ENCODE results near the gene ABRAXAS1. TPM values are rescaled to one million over a fixed set of nuclear protein-coding genes. Genes with fewer than 3 reads are reported as not detected.

ABRAXAS1 gene
- 17.5 TPM for polyA plus RNA-seq (2013, experiment 1 of 2)
- 19.0 TPM for polyA plus RNA-seq (2013, experiment 2 of 2)

DNA sequence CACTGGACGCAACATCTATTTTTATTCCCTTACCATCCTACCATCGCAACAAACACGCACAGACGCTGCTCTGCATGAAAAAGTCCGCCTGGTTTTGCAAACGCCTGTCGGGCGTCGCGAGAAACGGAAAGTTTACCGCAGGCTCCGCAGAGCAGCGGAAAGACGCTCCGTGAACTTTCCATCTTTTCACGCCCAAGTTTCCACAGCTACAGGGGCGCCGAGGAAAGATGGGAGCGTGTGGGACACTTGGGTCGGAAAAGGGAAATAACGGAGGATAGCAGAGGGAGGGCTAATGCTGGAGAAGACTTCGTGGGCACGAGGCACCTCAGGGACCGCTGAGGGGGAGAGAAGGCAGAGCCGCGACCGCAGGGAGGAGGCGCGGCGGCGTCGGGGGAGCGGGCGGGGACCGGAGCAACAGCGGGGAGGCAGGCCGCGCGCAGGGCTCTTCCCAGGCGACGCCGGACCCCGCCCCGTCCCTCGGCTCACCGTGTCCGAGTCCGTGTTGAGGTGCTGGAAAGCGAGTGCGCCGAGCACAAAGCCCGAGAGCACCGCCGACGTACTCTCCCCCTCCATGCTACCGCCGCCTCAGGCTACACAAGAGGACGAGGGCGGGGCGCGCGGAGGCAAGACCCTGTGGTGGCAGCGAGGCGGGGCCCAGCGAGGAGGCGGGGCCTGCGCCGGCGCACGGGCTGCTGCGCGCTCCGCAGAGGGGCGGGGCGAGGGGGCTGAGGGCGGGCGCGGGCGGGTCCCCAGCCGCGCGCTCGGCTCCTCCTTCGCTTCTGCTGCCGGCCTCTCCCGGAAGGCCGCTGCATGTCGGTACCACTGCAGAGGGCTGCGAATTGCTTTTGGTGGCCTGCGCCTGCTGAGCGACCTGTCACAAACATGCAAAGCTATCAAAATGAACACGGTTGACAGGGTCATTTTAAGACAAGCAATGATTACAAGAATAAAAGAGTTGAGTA lies at the start of gene ABRAXAS1:
TSS of gene ABRAXAS1 (minus strand) at position 601 of the 962 bp plus-strand sequence. CDS start at position 573, 28 bp downstream.
- Histone ChIP-seq H3K27me3 (ENCODE audit: control insufficient read depth in 1 of 2, insufficient read depth in 1 of 2, low read length in 2 of 2) (no peaks in the 10 kb centered on the region), H2AFZ (ENCODE audit: low read depth, low read length) (peak within 1 kb of the TSS; percentile 11), H3K9me3 (ENCODE audit: control insufficient read depth, low read length) (no peaks in the 10 kb centered on the region), H3K4me1 (ENCODE audit: control insufficient read depth, insufficient read depth, low read depth, low read length) (no peaks in the 10 kb centered on the region), H3K18ac (ENCODE audit: low read depth in 1 of 2, low read length in 2 of 2) (peak within 1 kb of the TSS; percentile 34 to 81), H4K8ac (ENCODE audit: low read length) (peak within 1 kb of the TSS; percentile 82), H2BK12ac (ENCODE audit: low read length in 2 of 2) (peak within 1 kb of the TSS in 1 of 2 experiments; percentile 90), H2BK120ac (ENCODE audit: low read depth, low read length) (peak within 1 kb of the TSS; percentile 66), H3K79me1 (replicated peaks; ENCODE audit: low read length, poor library complexity, severe bottlenecking) (peaks cover 14% of the 10 kb centered on the region), H3K36me3 (ENCODE audit: control insufficient read depth in 1 of 2, insufficient read depth in 2 of 2, low read depth in 1 of 2, low read length in 2 of 2) (peaks cover 4 to 24% of the 10 kb centered on the region in 2 experiments), H3K4me2 (ENCODE audit: low read length, poor library complexity, severe bottlenecking) (peak within 1 kb of the TSS; percentile 77), H4K91ac (ENCODE audit: low read length) (peak within 1 kb of the TSS; percentile 9), H3K4ac (ENCODE audit: low read depth in 1 of 2, low read length in 2 of 2) (peak within 1 kb of the TSS in 1 of 2 experiments; percentile 62), H3K14ac (ENCODE audit: low read length in 2 of 2) (peak within 1 kb of the TSS in 1 of 2 experiments; percentile 8), H3K9ac (ENCODE audit: low read length) (peak within 1 kb of the TSS; percentile 86), H2BK5ac (ENCODE audit: low read depth, low read length, poor library complexity, severe bottlenecking) (no peak within 1 kb of the TSS), H3K27ac (ENCODE audit: low read length, poor library complexity, severe bottlenecking) (peak within 1 kb of the TSS; percentile 74), H3K23ac (ENCODE audit: low read length in 2 of 2) (peak within 1 kb of the TSS; percentile 22 to 96), H2BK15ac (ENCODE audit: low read depth, poor library complexity, severe bottlenecking) (no peak within 1 kb of the TSS), H2AK5ac (ENCODE audit: low read length, severe bottlenecking) (no peak within 1 kb of the TSS), H3K4me3 (ENCODE audit: insufficient read depth in 1 of 2, low read depth in 1 of 2, low read length in 2 of 2) (peak within 1 kb of the TSS; percentile 75 to 84)
- WGBS, result under 1% methylated on average over 69 of the region's 93 CpGs
- peak; percentile 93 for DNase-seq

GRCh38 chr4:83527671-83528070 lies 42.8 kb upstream of the ABRAXAS1 start:
- no peak overlapping the region for H2BK15ac ChIP-seq (ENCODE audit: low read depth, poor library complexity, severe bottlenecking)
- H3K23ac ChIP-seq (ENCODE audit: low read length in 2 of 2), result no peak overlapping the region
- 71% methylated on average over 2 of the region's 2 CpGs for WGBS
- DNase-seq, result no peak
- H3K27ac ChIP-seq (ENCODE audit: low read length, poor library complexity, severe bottlenecking), result no peak overlapping the region
- H2AK5ac ChIP-seq (ENCODE audit: low read length, severe bottlenecking), result no peak overlapping the region
- peaks cover 7% of the 10 kb centered on the region for H3K9me3 ChIP-seq (ENCODE audit: control insufficient read depth, low read length)
- H3K27me3 ChIP-seq (ENCODE audit: control insufficient read depth in 1 of 2, insufficient read depth in 1 of 2, low read length in 2 of 2), result peaks cover 4% of the 10 kb centered on the region in 2 experiments
- no peak overlapping the region for H4K91ac ChIP-seq (ENCODE audit: low read length)
- no peak overlapping the region for H3K4ac ChIP-seq (ENCODE audit: low read depth in 1 of 2, low read length in 2 of 2)
- no peak overlapping the region for H3K4me3 ChIP-seq (ENCODE audit: insufficient read depth in 1 of 2, low read depth in 1 of 2, low read length in 2 of 2)
- H3K14ac ChIP-seq (ENCODE audit: low read length in 2 of 2), result no peak overlapping the region
- no peak overlapping the region for H2BK12ac ChIP-seq (ENCODE audit: low read length in 2 of 2)
- H3K79me1 ChIP-seq (replicated peaks; ENCODE audit: low read length, poor library complexity, severe bottlenecking), result no peaks in the 10 kb centered on the region
- H4K8ac ChIP-seq (ENCODE audit: low read length), result no peak overlapping the region
- no peak overlapping the region for H2BK5ac ChIP-seq (ENCODE audit: low read depth, low read length, poor library complexity, severe bottlenecking)
- H2AFZ ChIP-seq (ENCODE audit: low read depth, low read length), result no peak overlapping the region
- no peaks in the 10 kb centered on the region for H3K4me1 ChIP-seq (ENCODE audit: control insufficient read depth, insufficient read depth, low read depth, low read length)
- H3K36me3 ChIP-seq (ENCODE audit: control insufficient read depth in 1 of 2, insufficient read depth in 2 of 2, low read depth in 1 of 2, low read length in 2 of 2), result no peaks in the 10 kb centered on the region
- no peak overlapping the region for H3K9ac ChIP-seq (ENCODE audit: low read length)
- no peak overlapping the region for H3K4me2 ChIP-seq (ENCODE audit: low read length, poor library complexity, severe bottlenecking)
- H3K18ac ChIP-seq (ENCODE audit: low read depth in 1 of 2, low read length in 2 of 2), result no peak overlapping the region
- no peak overlapping the region for H2BK120ac ChIP-seq (ENCODE audit: low read depth, low read length)

DNA sequence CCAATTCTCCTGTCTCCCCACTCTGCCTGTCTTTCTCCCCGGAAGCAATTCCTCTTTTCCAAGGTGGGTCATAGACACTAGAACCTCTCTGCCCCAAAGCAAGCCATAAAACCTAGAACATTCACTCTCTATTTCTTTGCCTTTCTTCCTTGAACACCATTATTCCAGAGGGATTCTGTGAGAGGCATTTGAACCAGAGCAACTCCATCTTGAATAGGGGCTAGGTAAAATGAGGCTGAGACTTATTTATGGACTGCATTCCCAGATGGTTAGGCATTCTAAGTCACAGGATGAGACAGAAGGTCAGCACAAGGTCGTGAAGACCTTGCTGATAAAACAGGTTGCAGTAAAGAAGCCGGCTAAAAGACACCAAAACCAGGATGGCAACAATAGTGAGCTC lies 37.3 kb upstream of the ABRAXAS1 start:
- Histone ChIP-seq H3K4me3 (ENCODE audit: insufficient read depth in 1 of 2, low read depth in 1 of 2, low read length in 2 of 2) (no peak overlapping the region), H3K9ac (ENCODE audit: low read length) (no peak overlapping the region), H3K4me1 (ENCODE audit: control insufficient read depth, insufficient read depth, low read depth, low read length) (no peaks in the 10 kb centered on the region), H4K8ac (ENCODE audit: low read length) (no peak overlapping the region), H3K4ac (ENCODE audit: low read depth in 1 of 2, low read length in 2 of 2) (no peak overlapping the region), H3K23ac (ENCODE audit: low read length in 2 of 2) (no peak overlapping the region), H3K79me1 (replicated peaks; ENCODE audit: low read length, poor library complexity, severe bottlenecking) (no peaks in the 10 kb centered on the region), H3K18ac (ENCODE audit: low read depth in 1 of 2, low read length in 2 of 2) (no peak overlapping the region), H3K9me3 (ENCODE audit: control insufficient read depth, low read length) (peaks cover 5% of the 10 kb centered on the region), H3K4me2 (ENCODE audit: low read length, poor library complexity, severe bottlenecking) (no peak overlapping the region), H2AFZ (ENCODE audit: low read depth, low read length) (no peak overlapping the region), H2BK12ac (ENCODE audit: low read length in 2 of 2) (no peak overlapping the region), H3K27me3 (ENCODE audit: control insufficient read depth in 1 of 2, insufficient read depth in 1 of 2, low read length in 2 of 2) (no peaks in the 10 kb centered on the region), H2BK5ac (ENCODE audit: low read depth, low read length, poor library complexity, severe bottlenecking) (no peak overlapping the region), H4K91ac (ENCODE audit: low read length) (no peak overlapping the region), H2AK5ac (ENCODE audit: low read length, severe bottlenecking) (no peak overlapping the region), H3K14ac (ENCODE audit: low read length in 2 of 2) (no peak overlapping the region), H3K36me3 (ENCODE audit: control insufficient read depth in 1 of 2, insufficient read depth in 2 of 2, low read depth in 1 of 2, low read length in 2 of 2) (no peaks in the 10 kb centered on the region), H2BK15ac (ENCODE audit: low read depth, poor library complexity, severe bottlenecking) (no peak overlapping the region), H2BK120ac (ENCODE audit: low read depth, low read length) (no peak overlapping the region), H3K27ac (ENCODE audit: low read length, poor library complexity, severe bottlenecking) (no peak overlapping the region)
- no peak for DNase-seq
- 65% methylated on average over 3 of the region's 3 CpGs for WGBS

- no peaks in the 10 kb centered on the region for H3K36me3 ChIP-seq (ENCODE audit: control insufficient read depth in 1 of 2, insufficient read depth in 2 of 2, low read depth in 1 of 2, low read length in 2 of 2)
- H3K79me1 ChIP-seq (replicated peaks; ENCODE audit: low read length, poor library complexity, severe bottlenecking), result no peaks in the 10 kb centered on the region
- H3K18ac ChIP-seq (ENCODE audit: low read depth in 1 of 2, low read length in 2 of 2), result no peak overlapping the region
- H2AFZ ChIP-seq (ENCODE audit: low read depth, low read length), result no peak overlapping the region
- no peak overlapping the region for H3K9ac ChIP-seq (ENCODE audit: low read length)
- no peak overlapping the region for H3K4me3 ChIP-seq (ENCODE audit: insufficient read depth in 1 of 2, low read depth in 1 of 2, low read length in 2 of 2)
- H3K4me2 ChIP-seq (ENCODE audit: low read length, poor library complexity, severe bottlenecking), result no peak overlapping the region
- WGBS, result 65% methylated on average over 3 of the region's 3 CpGs
- H2BK15ac ChIP-seq (ENCODE audit: low read depth, poor library complexity, severe bottlenecking), result no peak overlapping the region
- H4K91ac ChIP-seq (ENCODE audit: low read length), result no peak overlapping the region
- peak; percentile 83 for DNase-seq
- H3K27me3 ChIP-seq (ENCODE audit: control insufficient read depth in 1 of 2, insufficient read depth in 1 of 2, low read length in 2 of 2), result no peaks in the 10 kb centered on the region
- no peak overlapping the region for H2AK5ac ChIP-seq (ENCODE audit: low read length, severe bottlenecking)
- H3K4me1 ChIP-seq (ENCODE audit: control insufficient read depth, insufficient read depth, low read depth, low read length), result no peaks in the 10 kb centered on the region
- H2BK120ac ChIP-seq (ENCODE audit: low read depth, low read length), result no peak overlapping the region
- no peak overlapping the region for H3K14ac ChIP-seq (ENCODE audit: low read length in 2 of 2)
- no peak overlapping the region for H2BK5ac ChIP-seq (ENCODE audit: low read depth, low read length, poor library complexity, severe bottlenecking)
- H3K23ac ChIP-seq (ENCODE audit: low read length in 2 of 2), result no peak overlapping the region
- no peak overlapping the region for H3K27ac ChIP-seq (ENCODE audit: low read length, poor library complexity, severe bottlenecking)
- no peaks in the 10 kb centered on the region for H3K9me3 ChIP-seq (ENCODE audit: control insufficient read depth, low read length)
- H3K4ac ChIP-seq (ENCODE audit: low read depth in 1 of 2, low read length in 2 of 2), result no peak overlapping the region
- H4K8ac ChIP-seq (ENCODE audit: low read length), result no peak overlapping the region
- H2BK12ac ChIP-seq (ENCODE audit: low read length in 2 of 2), result no peak overlapping the region
Observed at GRCh38 chr4:83516042-83516772, 31.3 kb upstream of the ABRAXAS1 start.

All from mesenchymal stem cell (in vitro differentiated cells and primary cell).